Left ventricle myocardium inferior (tissue), 1 donor: ENCODE data around the gene EFNA5. TPM values are rescaled to one million over a fixed set of nuclear protein-coding genes. Genes with fewer than 3 reads are reported as not detected.

ENCODE experiments used
- DNase-seq: peaks from one replicate; pipeline ENCODE4 v3.0.0-alpha.2; 2020
- H3K27ac ChIP-seq: fragments of 200-600 bp; replicated peaks from 2 replicates; pipeline ENCODE4 v1.8.0; 2021
- H3K27me3 ChIP-seq: fragments of 200-600 bp; 2 replicates; pipeline ENCODE4 v1.8.0; 2021; ENCODE audit warnings: low read depth
- H3K36me3 ChIP-seq: fragments of 200-600 bp; 2 replicates; pipeline ENCODE4 v1.8.0; 2021
- H3K4me1 ChIP-seq: fragments of 200-600 bp; 2 replicates; pipeline ENCODE4 v1.8.0; 2021
- H3K4me3 ChIP-seq: fragments of 200-600 bp; 2 replicates; pipeline ENCODE4 v1.8.0; 2021; ENCODE audit warnings: mild to moderate bottlenecking, moderate library complexity
- H3K9me3 ChIP-seq: fragments of 200-600 bp; replicated peaks from 2 replicates; pipeline ENCODE4 v1.8.0; 2021
- intact Hi-C: fragments of 100-400 bp; cut with micrococcal nuclease; formaldehyde crosslinking; loops from one replicate; pipeline ENCODE4 v1.11.0; 2022
- total RNA-seq: library from RNA; stranded (reverse); fragmentation: NEBNext Ultra II Directional; extraction: Animal tissue kit (Norgen Biotek cat#: 25700); gene quantifications from one replicate; pipeline ENCODE4 v1.2.1, GENCODE V29; 2021
- TF ChIP-seq, protein P1 (sequence below): fragments of 200-600 bp; IDR thresholded peaks from 2 replicates; pipeline ENCODE4 v1.8.0; 2021; ENCODE audit warnings: antibody characterized with exemption, mild to moderate bottlenecking, borderline replicate concordance
- donor health status: DM: no; HTN: yes; CAD: no; lungs with severe emphysema.

Gene EFNA5
- total RNA-seq, 1 donor from 2014 or later, result 28.2 TPM

DNA sequence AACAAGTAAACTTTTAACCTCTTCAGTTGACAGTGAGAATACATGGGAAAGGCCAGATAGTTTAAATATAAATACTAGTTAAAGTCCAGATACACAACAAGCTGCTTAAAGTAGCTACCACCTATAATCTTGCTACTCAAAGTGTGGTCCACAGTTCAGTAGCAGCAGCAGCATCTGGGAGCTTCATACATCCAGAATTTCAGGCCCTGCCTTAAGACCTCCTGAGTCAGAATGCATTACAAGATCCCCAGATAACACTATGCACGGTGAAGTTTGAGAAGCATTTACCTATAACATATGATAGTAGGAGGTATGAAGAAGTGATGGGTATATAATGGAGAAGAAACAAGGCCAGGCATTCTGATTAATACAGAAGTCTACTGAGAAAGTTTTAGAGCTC, 244.5 kb downstream of the EFNA5 start:
- H3K36me3 ChIP-seq, result peaks cover 3% of the 10 kb centered on the region
- no peaks in the 10 kb centered on the region for H3K27me3 ChIP-seq
- no peak for DNase-seq
- H3K4me3 ChIP-seq, result no peak overlapping the region
- intact Hi-C loops, result no loop called here
- no peaks in the 10 kb centered on the region for H3K9me3 ChIP-seq
- H3K27ac ChIP-seq, result no peak overlapping the region
- TF ChIP-seq, protein P1, sequence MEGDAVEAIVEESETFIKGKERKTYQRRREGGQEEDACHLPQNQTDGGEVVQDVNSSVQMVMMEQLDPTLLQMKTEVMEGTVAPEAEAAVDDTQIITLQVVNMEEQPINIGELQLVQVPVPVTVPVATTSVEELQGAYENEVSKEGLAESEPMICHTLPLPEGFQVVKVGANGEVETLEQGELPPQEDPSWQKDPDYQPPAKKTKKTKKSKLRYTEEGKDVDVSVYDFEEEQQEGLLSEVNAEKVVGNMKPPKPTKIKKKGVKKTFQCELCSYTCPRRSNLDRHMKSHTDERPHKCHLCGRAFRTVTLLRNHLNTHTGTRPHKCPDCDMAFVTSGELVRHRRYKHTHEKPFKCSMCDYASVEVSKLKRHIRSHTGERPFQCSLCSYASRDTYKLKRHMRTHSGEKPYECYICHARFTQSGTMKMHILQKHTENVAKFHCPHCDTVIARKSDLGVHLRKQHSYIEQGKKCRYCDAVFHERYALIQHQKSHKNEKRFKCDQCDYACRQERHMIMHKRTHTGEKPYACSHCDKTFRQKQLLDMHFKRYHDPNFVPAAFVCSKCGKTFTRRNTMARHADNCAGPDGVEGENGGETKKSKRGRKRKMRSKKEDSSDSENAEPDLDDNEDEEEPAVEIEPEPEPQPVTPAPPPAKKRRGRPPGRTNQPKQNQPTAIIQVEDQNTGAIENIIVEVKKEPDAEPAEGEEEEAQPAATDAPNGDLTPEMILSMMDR, result no peak
- H3K4me1 ChIP-seq, result peaks cover 11% of the 10 kb centered on the region

DNA sequence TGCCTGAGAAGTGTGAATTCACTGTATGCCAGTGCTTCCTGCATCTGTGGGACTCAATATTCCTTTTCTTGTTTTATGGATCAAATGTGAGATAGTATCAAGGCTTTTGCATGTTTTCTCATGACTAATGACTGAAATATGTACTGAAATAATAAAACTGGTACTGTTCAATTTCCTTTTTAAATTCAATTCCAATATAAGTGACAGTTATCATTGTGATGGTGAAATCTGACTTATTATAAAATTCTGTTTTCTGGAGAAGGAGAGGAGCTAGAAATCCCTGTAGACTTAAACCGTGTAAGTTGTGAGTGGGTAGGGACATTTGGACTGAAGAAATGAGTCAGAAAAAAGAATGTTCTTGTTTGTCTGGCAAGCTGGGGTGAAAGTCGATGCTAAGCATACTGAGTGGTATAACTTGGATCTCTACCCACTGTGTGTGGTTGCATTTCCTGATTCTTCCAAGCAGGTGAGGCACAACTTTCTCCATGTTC, 245.2 kb downstream of the EFNA5 start:
- H3K27me3 ChIP-seq, result no peaks in the 10 kb centered on the region
- no peak overlapping the region for H3K4me3 ChIP-seq
- intact Hi-C loops, result no loop called here
- H3K36me3 ChIP-seq, result peaks cover 3% of the 10 kb centered on the region
- peaks cover 10% of the 10 kb centered on the region for H3K4me1 ChIP-seq
- TF ChIP-seq, protein P1, result no peak
- no peaks in the 10 kb centered on the region for H3K9me3 ChIP-seq
- no peak for DNase-seq
- H3K27ac ChIP-seq, result no peak overlapping the region

DNA sequence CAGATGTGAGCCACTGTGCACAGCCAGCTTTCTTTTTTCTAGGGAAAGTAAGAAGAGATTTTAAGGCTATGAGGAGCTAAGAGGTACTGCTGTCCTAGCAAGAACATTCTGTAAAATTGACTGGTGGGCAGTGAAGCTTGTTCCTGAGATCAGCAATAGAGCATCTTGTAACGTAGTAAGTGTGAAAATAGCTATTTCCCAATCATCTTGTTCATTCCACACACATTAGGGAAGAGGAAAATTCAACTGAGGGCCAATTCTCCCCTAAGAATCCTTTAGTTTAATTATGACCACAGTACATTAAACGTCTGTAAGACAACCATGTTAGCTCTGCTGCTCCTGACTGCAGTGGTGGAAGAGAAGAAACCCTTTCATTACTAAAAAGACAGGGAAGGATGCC, 246.2 kb downstream of the EFNA5 start:
- TF ChIP-seq, protein P1, result no peak
- intact Hi-C loops, result no loop called here
- H3K36me3 ChIP-seq, result peaks cover 3% of the 10 kb centered on the region

DNA sequence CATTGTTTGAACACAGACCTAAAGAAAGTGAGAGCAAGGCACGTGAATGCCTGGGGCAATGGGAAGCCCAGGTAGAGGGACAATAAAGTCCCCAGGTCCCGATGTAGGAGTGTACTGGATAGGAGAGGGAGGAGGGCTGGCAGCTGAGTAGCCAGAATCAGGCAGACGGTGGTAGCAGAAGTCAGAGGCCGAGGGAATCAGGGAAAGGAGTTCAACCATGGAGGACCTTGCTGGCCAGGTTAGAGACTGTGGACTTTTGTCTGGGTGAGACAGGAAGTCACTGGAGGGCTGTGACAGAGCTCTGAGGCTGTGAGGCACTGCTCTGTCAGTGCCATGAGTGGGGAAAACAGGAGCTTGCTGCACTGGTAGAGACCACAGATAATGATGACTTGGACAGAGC, 248.2 kb downstream of the EFNA5 start:
- H3K4me3 ChIP-seq, result no peak overlapping the region

More for the DNA sequence above, 246.2 kb downstream of the EFNA5 start:
- Histone ChIP-seq H3K4me3 (no peak overlapping the region), H3K4me1 (peaks cover under 1% of the 10 kb centered on the region), H3K27ac (no peak overlapping the region), H3K9me3 (no peaks in the 10 kb centered on the region), H3K27me3 (no peaks in the 10 kb centered on the region)
- DNase-seq, result no peak

DNA sequence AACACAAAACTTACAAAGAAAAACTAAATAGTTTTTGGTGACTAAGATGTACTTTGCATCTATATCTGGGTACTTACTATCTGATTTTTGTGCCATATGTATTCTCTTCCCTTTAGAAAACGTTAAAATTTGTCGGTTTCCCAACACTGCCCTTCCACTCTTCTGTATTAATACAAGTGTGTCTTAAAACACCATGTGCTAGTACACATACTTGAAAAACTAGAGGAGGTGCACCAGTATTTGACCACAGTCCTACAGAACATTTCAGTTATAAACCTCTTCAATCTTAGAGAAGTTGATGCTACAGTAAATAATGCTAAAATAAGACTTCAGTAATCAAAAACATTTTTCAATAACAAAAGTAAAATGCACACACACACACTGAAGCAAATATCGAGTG, 251.2 kb downstream of the EFNA5 start:
- Histone ChIP-seq H3K27ac (no peak overlapping the region), H3K4me1 (peaks cover 43% of the 10 kb centered on the region), H3K9me3 (no peaks in the 10 kb centered on the region), H3K36me3 (no peaks in the 10 kb centered on the region), H3K27me3 (no peaks in the 10 kb centered on the region), H3K4me3 (no peak overlapping the region)
- TF ChIP-seq, protein P1, result no peak
- intact Hi-C loops, result no loop called here
- no peak for DNase-seq

More for the DNA sequence above, 248.2 kb downstream of the EFNA5 start:
- DNase-seq, result no peak
- Histone ChIP-seq H3K36me3 (peaks cover 3% of the 10 kb centered on the region), H3K27ac (no peak overlapping the region), H3K27me3 (no peaks in the 10 kb centered on the region), H3K9me3 (no peaks in the 10 kb centered on the region), H3K4me1 (peaks cover 16% of the 10 kb centered on the region)
- intact Hi-C loops, result no loop called here
- TF ChIP-seq, protein P1, result no peak

DNA sequence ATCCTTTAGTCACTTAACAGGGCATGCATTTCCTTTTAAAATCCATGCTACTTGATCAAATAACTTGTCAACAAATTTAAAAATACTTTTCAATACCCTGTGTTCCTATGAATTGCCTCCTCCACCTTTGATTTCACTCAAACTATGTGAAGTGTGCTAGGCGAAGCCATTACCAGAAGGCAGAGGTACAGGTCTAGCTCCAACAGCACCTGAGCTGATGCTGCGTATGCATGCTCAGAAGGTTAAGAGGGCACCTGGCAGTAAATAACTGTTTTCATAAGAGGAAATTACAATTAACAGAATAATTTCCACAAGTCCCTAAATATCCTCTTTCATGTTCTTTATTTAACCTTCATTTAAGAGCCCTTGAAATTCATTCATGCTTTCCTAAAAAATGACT, 251.8 kb downstream of the EFNA5 start:
- Histone ChIP-seq H3K9me3 (no peaks in the 10 kb centered on the region), H3K4me3 (no peak overlapping the region), H3K36me3 (no peaks in the 10 kb centered on the region), H3K27ac (no peak overlapping the region), H3K27me3 (no peaks in the 10 kb centered on the region), H3K4me1 (peaks cover 49% of the 10 kb centered on the region)
- intact Hi-C loops, result no loop called here
- no peak for DNase-seq
- TF ChIP-seq, protein P1, result no peak
